Activated naive CD8-positive, alpha-beta T cell treated with anti-CD3 and anti-CD28 coated beads for 36 hours (primary cell): ENCODE results near the gene ACACA. TPM values are rescaled to one million over a fixed set of nuclear protein-coding genes. Genes with fewer than 3 reads are reported as not detected.

Source experiments
- DNase-seq: peaks from one replicate; pipeline ENCODE4 v3.0.0; 2021
- H3K27ac Mint-ChIP-seq: one replicate; pipeline ENCODE4 v1.8.0; 2022; ENCODE audit warnings: mild to moderate bottlenecking, moderate library complexity, mixed read lengths
- H3K27me3 Mint-ChIP-seq: one replicate; pipeline ENCODE4 v1.8.0; 2022; ENCODE audit warnings: mild to moderate bottlenecking, mixed read lengths
- H3K36me3 Mint-ChIP-seq: one replicate; pipeline ENCODE4 v1.8.0; 2021; ENCODE audit warnings: mild to moderate bottlenecking, mixed read lengths
- H3K4me1 Mint-ChIP-seq: one replicate; pipeline ENCODE4 v1.8.0; 2021; ENCODE audit warnings: mixed read lengths
- H3K4me3 Mint-ChIP-seq: one replicate; pipeline ENCODE4 v1.8.0; 2022; ENCODE audit warnings: mild to moderate bottlenecking, moderate library complexity, mixed read lengths
- H3K9me3 Mint-ChIP-seq: one replicate; pipeline ENCODE4 v1.8.0; 2022; ENCODE audit warnings: mixed read lengths
- total RNA-seq, 2 experiments: library from RNA; stranded (reverse); gene quantifications; one replicate each; pipeline ENCODE4 v1.2.3, GENCODE V29; 2021

Gene ACACA
- total RNA-seq, 2 experiments from 2014 or later = 68.3 to 76.3 TPM

GRCh38 chr17:37180376-37180775 is 226.3 kb downstream of the ACACA start:
- no peak overlapping the region for H3K4me3 Mint-ChIP-seq
- no peak for DNase-seq
- peaks cover 22% of the 10 kb centered on the region for H3K36me3 Mint-ChIP-seq
- no peaks in the 10 kb centered on the region for H3K9me3 Mint-ChIP-seq
- H3K27me3 Mint-ChIP-seq = no peaks in the 10 kb centered on the region
- no peaks in the 10 kb centered on the region for H3K4me1 Mint-ChIP-seq
- H3K27ac Mint-ChIP-seq = no peak overlapping the region

- no peak overlapping the region for H3K27ac Mint-ChIP-seq
- H3K4me3 Mint-ChIP-seq = no peak overlapping the region
- no peak for DNase-seq
- no peaks in the 10 kb centered on the region for H3K9me3 Mint-ChIP-seq
- peaks cover 22% of the 10 kb centered on the region for H3K36me3 Mint-ChIP-seq
- H3K4me1 Mint-ChIP-seq = no peaks in the 10 kb centered on the region
- no peaks in the 10 kb centered on the region for H3K27me3 Mint-ChIP-seq
These were observed 226.7 kb downstream of the ACACA start for GRCh38 chr17:37179893-37180292.

GRCh38 chr17:37177254-37177870 is 229.3 kb downstream of the ACACA start:
- Mint-ChIP-seq H3K9me3 (no peaks in the 10 kb centered on the region), H3K27ac (no peak overlapping the region), H3K36me3 (peaks cover 21% of the 10 kb centered on the region), H3K4me1 (no peaks in the 10 kb centered on the region), H3K4me3 (no peak overlapping the region), H3K27me3 (no peaks in the 10 kb centered on the region)
- no peak for DNase-seq

GRCh38 chr17:37176723-37177122 is 229.9 kb downstream of the ACACA start:
- no peak overlapping the region for H3K27ac Mint-ChIP-seq
- peaks cover 25% of the 10 kb centered on the region for H3K36me3 Mint-ChIP-seq
- H3K4me3 Mint-ChIP-seq = no peak overlapping the region
- H3K9me3 Mint-ChIP-seq = no peaks in the 10 kb centered on the region
- no peaks in the 10 kb centered on the region for H3K27me3 Mint-ChIP-seq
- H3K4me1 Mint-ChIP-seq = no peaks in the 10 kb centered on the region
- DNase-seq = no peak

GRCh38 chr17:37174205-37174604 is 232.4 kb downstream of the ACACA start:
- H3K27me3 Mint-ChIP-seq = no peaks in the 10 kb centered on the region
- H3K27ac Mint-ChIP-seq = peak overlapping the region; percentile 34
- no peak for DNase-seq
- H3K9me3 Mint-ChIP-seq = no peaks in the 10 kb centered on the region
- peaks cover 19% of the 10 kb centered on the region for H3K36me3 Mint-ChIP-seq
- H3K4me3 Mint-ChIP-seq = no peak overlapping the region
- no peaks in the 10 kb centered on the region for H3K4me1 Mint-ChIP-seq

GRCh38 chr17:37170881-37171425 is 235.7 kb downstream of the ACACA start:
- H3K9me3 Mint-ChIP-seq = no peaks in the 10 kb centered on the region
- no peak for DNase-seq
- H3K36me3 Mint-ChIP-seq = peaks cover 9% of the 10 kb centered on the region
- no peaks in the 10 kb centered on the region for H3K27me3 Mint-ChIP-seq
- H3K27ac Mint-ChIP-seq = no peak overlapping the region
- no peak overlapping the region for H3K4me3 Mint-ChIP-seq
- no peaks in the 10 kb centered on the region for H3K4me1 Mint-ChIP-seq

GRCh38 chr17:37168731-37169353 is 237.8 kb downstream of the ACACA start:
- Mint-ChIP-seq H3K4me1 (no peaks in the 10 kb centered on the region), H3K27me3 (no peaks in the 10 kb centered on the region), H3K36me3 (peaks cover 7% of the 10 kb centered on the region), H3K4me3 (no peak overlapping the region), H3K27ac (no peak overlapping the region), H3K9me3 (no peaks in the 10 kb centered on the region)
- no peak for DNase-seq

- Mint-ChIP-seq H3K4me3 (no peak overlapping the region), H3K27me3 (no peaks in the 10 kb centered on the region), H3K9me3 (no peaks in the 10 kb centered on the region), H3K27ac (no peak overlapping the region), H3K36me3 (peaks cover 9% of the 10 kb centered on the region), H3K4me1 (no peaks in the 10 kb centered on the region)
- no peak for DNase-seq
These were observed 238.9 kb downstream of the ACACA start for GRCh38 chr17:37167756-37168155.

GRCh38 chr17:37164057-37164456 is 242.6 kb downstream of the ACACA start:
- H3K27ac Mint-ChIP-seq = no peak overlapping the region
- H3K36me3 Mint-ChIP-seq = peaks cover 17% of the 10 kb centered on the region
- no peaks in the 10 kb centered on the region for H3K9me3 Mint-ChIP-seq
- no peaks in the 10 kb centered on the region for H3K27me3 Mint-ChIP-seq
- H3K4me3 Mint-ChIP-seq = no peak overlapping the region
- no peaks in the 10 kb centered on the region for H3K4me1 Mint-ChIP-seq
- no peak for DNase-seq

- Mint-ChIP-seq H3K27me3 (no peaks in the 10 kb centered on the region), H3K36me3 (peaks cover 21% of the 10 kb centered on the region), H3K9me3 (no peaks in the 10 kb centered on the region), H3K27ac (no peak overlapping the region), H3K4me1 (no peaks in the 10 kb centered on the region), H3K4me3 (no peak overlapping the region)
- DNase-seq = no peak
These were observed 243.8 kb downstream of the ACACA start for GRCh38 chr17:37162800-37163199.

GRCh38 chr17:37160944-37161343 is 245.7 kb downstream of the ACACA start:
- no peak overlapping the region for H3K27ac Mint-ChIP-seq
- no peak for DNase-seq

GRCh38 chr17:37158290-37158689 is 248.3 kb downstream of the ACACA start:
- Mint-ChIP-seq H3K36me3 (peaks cover 20% of the 10 kb centered on the region), H3K9me3 (no peaks in the 10 kb centered on the region), H3K4me1 (no peaks in the 10 kb centered on the region), H3K27ac (no peak overlapping the region), H3K27me3 (no peaks in the 10 kb centered on the region), H3K4me3 (no peak overlapping the region)
- no peak for DNase-seq

More at GRCh38 chr17:37160944-37161343, 245.7 kb downstream of the ACACA start:
- no peaks in the 10 kb centered on the region for H3K9me3 Mint-ChIP-seq
- no peak overlapping the region for H3K4me3 Mint-ChIP-seq
- no peaks in the 10 kb centered on the region for H3K4me1 Mint-ChIP-seq
- no peaks in the 10 kb centered on the region for H3K27me3 Mint-ChIP-seq
- H3K36me3 Mint-ChIP-seq = peaks cover 23% of the 10 kb centered on the region

GRCh38 chr17:37148156-37148555 is 258.5 kb downstream of the ACACA start:
- Mint-ChIP-seq H3K4me1 (peaks cover 3% of the 10 kb centered on the region), H3K9me3 (no peaks in the 10 kb centered on the region), H3K27me3 (no peaks in the 10 kb centered on the region), H3K36me3 (peaks cover 33% of the 10 kb centered on the region), H3K4me3 (no peak overlapping the region), H3K27ac (no peak overlapping the region)
- no peak for DNase-seq

GRCh38 chr17:37147301-37147812 is 259.3 kb downstream of the ACACA start:
- H3K27me3 Mint-ChIP-seq = no peaks in the 10 kb centered on the region
- no peaks in the 10 kb centered on the region for H3K9me3 Mint-ChIP-seq
- no peak for DNase-seq
- H3K36me3 Mint-ChIP-seq = peaks cover 29% of the 10 kb centered on the region
- H3K4me1 Mint-ChIP-seq = peaks cover 3% of the 10 kb centered on the region
- no peak overlapping the region for H3K27ac Mint-ChIP-seq
- no peak overlapping the region for H3K4me3 Mint-ChIP-seq

- H3K4me3 Mint-ChIP-seq = no peak overlapping the region
- no peaks in the 10 kb centered on the region for H3K9me3 Mint-ChIP-seq
- H3K4me1 Mint-ChIP-seq = peaks cover 3% of the 10 kb centered on the region
- H3K27ac Mint-ChIP-seq = no peak overlapping the region
- H3K27me3 Mint-ChIP-seq = no peaks in the 10 kb centered on the region
- H3K36me3 Mint-ChIP-seq = peaks cover 32% of the 10 kb centered on the region
- no peak for DNase-seq
These were observed 260.3 kb downstream of the ACACA start for GRCh38 chr17:37146086-37147064.
